Caki2 (cell line): ENCODE data around the gene ANK2. TPM values are rescaled to one million over a fixed set of nuclear protein-coding genes. Genes with fewer than 3 reads are reported as not detected.
"Not testable (repeated sequence)": the region's sequence is repeated elsewhere in the genome, so short reads cannot be mapped to it uniquely, and the experiment has no call there.

Source experiments
- DNase-seq: peaks from one replicate; pipeline ENCODE4 v3.0.0-alpha.2; 2015; ENCODE audit warnings: low read depth
- in situ Hi-C: cut with HindIII; loops from 2 replicates; pipeline ENCODE4 v1.10.0; 2016; ENCODE audit warnings: low sequenced_read_pairs, low pct_unique_long_range_greater_than_20kb, mixed read lengths
- total RNA-seq: library from RNA; depleted of rRNA; stranded (reverse); fragments of >200 nt; shearing (Covaris generic); gene quantifications from 2 replicates; pipeline ENCODE4 v1.2.3, GENCODE V29; 2014; ENCODE audit warnings: low replicate concordance

The ANK2 gene
- total RNA-seq, 1 experiment from 2014 or later = 8.3 TPM

DNA sequence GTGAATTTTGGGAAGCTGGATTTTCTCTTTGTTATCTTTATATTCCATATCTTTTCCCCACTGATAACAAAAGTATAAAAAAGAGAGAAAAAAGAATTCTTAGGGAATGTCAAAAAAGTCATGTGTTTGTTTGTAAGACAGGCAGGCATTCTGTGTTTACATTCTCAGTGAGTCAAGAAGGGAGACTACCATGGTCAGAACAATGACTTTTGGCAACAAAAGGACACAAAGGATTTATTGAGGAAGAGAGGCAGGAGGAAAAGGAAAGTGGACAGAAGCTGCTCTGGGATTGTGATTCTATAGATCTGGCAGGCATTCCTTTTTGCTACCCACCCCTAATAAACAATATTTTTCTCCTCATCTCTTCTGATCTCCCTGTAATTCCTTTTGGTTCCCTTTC lies 5.9 kb upstream of the ANK2 start:
- no peak for DNase-seq

DNA sequence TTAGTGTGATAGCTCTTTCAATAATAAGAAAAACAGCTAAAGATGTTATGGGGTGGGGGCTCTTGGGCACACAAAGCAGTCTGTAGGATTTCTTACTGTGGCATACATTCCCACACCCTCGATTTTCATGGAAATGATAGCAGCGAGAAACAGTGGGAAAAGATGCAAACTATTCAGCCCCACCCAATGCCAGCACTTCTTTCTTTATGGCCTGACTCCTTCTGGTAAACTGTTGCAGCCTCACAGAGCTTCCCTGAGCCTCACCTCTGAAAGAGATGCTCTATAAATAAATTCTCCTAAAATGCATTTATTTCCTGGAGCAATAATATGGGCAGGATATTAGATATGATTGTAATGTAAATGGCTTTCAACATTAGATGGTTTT lies 910 bp downstream of the ANK2 start:
- in situ Hi-C loops = no loop called here
- DNase-seq = no peak

More for the DNA sequence above, 5.9 kb upstream of the ANK2 start:
- in situ Hi-C loops = no loop called here

DNA sequence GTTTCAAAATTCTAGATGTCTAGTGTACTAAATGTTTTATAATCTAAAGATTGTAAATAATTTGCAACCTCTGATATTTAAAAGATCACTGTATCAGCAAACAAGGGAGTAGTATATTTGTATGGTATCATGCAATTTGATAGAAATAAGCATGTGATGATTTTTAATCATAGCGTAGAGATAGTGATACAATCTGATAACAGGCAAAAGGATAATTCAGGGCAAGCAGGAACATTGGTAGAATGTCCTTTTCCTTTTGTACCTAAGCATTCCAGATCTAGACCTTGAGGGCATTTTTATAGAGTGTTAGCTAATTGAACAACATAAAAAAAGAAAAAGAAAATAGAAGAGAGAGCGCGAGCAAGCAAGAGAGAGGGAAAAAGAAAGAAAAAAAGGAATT lies 1.4 kb downstream of the ANK2 start:
- DNase-seq = no peak
- in situ Hi-C loops = no loop called here

DNA sequence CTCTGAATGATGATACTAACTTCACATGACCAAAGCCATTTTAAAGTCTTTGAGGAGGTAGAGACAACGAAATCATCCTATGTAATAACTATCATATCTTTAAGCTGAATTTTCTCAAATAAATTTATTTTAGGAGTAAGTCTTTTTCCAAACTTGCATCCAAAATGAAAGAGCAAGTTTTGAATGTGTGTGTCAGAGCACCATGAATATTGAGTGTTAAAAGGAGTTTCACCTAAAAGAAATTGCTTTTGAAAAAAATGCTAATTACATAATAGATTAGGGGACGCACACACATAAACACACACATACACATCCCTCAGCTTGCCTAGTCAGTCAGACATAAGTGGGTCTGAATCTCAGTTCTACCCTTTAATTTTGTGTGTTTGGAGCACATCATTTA lies 1.9 kb downstream of the ANK2 start:
- in situ Hi-C loops = no loop called here
- DNase-seq = no peak

DNA sequence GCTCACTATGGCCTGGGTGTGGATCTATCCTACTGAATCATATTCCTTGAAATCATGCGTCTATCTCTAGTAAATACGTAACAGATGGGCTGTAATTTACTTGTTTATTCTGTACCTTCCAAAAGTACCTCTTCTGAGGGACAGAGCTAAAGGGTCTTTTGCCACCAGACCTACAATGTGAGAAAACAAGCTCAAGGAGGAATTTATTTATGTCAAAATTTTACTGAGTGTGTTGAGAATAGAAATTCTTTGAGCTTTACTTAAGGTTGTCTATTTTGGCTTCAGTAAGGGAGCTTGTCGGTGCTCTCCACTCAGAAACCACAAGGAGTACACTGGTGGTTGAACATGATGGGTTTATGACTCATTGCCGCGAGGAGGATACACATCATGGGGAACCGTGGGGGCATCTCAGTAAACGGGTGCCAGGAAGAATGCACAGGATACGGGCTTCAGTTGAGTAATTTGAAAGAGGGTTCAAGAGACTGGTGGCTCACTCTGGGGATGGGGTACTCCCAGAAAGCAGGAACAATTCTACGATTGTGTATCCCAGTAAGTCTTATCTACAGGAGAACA lies 3.0 kb downstream of the ANK2 start:
- peak; percentile 60 for DNase-seq
- in situ Hi-C loops = no loop called here

DNA sequence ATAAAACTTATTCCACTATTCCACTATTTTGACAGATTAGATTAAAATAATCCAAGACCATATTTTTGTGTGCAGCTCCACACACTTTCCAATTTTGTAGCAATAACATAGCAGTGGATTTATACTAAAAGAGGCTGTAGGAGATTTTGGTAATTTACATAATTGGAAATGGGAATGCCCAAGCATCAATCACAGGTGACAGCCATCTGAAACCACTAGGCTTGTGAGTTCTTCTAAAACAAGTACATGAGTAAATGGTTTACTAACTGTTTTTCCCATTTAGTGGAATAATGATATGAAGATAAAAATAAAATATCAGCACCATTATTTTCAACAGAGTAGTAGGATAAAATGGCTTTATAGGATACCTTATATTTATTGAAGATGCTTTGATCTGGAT lies 4.4 kb downstream of the ANK2 start:
- in situ Hi-C loops = no loop called here

DNA sequence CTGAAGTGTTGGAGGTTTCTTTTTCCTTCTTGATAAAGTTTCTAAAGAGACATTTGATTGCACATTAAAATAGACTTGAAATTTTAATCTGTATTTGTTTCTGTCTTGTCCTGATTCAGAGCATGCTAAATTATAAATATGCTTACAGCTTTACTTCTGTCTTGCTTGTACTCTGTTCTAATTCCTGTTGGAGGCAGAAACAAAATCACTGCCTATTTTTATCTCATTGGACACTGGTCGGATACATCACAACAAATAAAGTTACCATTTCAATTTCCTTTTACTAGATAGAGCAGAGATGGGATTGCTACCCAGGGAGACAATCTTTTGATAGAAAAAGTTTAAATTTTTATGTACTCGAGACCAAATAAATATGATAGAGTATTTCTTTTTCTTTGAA lies 6.9 kb downstream of the ANK2 start:
- in situ Hi-C loops = no loop called here

More for the DNA sequence above, 4.4 kb downstream of the ANK2 start:
- DNase-seq = no peak

DNA sequence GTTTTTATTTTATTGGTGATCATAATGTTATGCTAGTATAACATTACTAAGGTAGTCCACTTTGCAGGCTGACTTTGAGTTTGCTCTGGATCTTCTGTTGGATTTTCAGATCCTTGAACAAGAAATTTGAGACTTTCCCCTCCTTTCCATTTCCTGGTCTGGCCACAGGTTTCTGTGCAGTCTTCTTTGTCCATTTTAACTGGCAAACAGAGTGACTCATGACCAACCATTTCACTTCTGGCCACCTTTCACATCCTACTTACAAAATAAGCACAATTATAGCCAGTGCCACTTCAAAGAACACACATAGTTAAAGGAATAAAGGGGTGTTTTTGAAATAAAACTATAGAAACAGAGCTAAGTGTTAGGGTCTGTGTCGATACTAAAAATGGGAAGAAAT lies 8.4 kb downstream of the ANK2 start:
- in situ Hi-C loops = no loop called here
- peak; percentile 35 for DNase-seq

More for the DNA sequence above, 6.9 kb downstream of the ANK2 start:
- DNase-seq = no peak

DNA sequence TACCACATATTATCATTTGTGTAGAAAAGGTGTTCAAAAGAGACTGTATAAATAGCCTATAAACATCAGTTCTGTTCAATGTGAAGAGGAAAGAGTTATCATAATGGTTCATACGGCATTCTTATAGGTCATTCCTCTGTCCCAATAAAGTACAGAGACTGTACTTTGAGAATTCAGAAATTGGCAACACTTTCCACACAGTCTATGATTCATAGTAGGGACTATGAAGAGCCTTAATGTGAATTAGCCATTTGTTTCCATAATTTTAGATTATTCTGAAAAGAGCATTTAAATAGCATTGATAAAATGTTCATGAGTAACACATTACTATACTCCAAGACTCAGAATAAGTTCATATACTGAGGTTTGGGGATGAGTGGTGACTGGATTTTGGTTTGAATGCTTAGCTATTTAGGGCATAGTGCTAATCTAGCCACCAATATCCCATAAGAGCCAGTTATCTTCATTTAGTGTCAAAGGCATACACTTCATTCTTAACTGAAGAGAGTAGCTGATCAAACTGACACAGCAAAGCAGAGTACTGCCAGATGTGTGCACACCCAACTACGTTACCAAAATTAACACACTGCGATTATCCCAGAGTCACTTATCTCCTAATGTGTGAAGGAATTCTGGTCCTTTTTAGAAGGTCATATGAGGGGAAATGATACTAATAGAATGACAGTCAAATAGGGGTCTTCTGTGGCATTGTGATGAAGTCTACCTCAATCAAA lies 10.2 kb downstream of the ANK2 start:
- in situ Hi-C loops = no loop called here
- DNase-seq = no peak

DNA sequence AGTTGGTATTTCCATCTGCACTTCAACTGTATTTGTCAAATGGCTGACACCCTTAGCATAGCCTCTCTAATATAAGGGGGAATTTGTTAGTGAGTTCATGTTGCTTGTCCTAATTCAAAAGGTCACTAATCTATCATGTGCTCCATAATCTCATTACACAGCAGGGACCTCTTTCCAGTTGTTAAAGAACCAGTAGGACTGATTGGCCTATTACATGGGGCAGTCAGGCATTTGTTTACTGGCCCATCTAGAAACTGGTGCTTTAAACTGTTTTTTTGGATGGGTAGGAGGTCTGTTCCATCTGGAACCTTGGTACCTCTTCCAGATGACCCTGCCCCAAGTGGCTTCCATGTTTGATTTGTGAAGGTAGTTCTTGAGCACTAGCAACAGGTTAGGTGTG lies 11.4 kb downstream of the ANK2 start:
- no peak for DNase-seq
- in situ Hi-C loops = no loop called here

DNA sequence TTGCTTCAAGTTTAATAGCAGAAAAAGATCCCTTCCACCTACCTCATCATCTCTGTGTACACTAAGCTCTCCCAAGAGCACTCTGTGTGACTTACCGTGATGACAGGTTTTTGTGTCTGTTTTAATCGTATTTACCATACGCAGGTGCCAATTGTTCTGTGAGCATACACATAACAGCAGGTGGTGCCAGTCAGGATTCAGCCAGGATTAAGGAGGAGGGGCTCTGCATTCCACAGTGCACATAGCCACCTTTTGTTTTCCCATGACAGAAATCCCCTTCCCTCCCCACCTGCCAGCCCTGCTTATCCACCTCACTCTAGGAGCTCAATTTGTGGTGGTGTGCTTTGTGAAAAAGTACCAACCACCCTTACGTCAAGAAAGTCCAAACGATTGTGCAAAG lies 14.8 kb downstream of the ANK2 start:
- DNase-seq = no peak
- in situ Hi-C loops = no loop called here

DNA sequence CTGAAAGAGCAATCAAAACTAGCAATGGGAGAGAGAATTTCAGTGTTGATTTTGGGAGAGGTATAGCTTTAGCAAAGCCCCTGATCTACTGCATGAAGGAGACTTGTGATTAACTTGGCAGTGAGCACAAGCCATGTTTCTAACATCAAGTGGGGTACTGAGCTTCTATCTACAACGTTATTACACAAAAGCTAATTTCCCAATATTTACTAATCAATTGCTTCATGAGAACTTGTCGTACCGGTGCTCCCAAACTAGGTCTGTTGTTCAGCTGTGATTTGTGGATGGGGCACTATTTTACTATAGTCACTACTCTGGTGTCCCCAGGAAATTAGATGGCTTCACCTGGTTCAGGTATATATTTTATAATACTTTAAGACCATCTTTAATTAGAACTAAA lies 16.2 kb downstream of the ANK2 start:
- no peak for DNase-seq
- in situ Hi-C loops = no loop called here

DNA sequence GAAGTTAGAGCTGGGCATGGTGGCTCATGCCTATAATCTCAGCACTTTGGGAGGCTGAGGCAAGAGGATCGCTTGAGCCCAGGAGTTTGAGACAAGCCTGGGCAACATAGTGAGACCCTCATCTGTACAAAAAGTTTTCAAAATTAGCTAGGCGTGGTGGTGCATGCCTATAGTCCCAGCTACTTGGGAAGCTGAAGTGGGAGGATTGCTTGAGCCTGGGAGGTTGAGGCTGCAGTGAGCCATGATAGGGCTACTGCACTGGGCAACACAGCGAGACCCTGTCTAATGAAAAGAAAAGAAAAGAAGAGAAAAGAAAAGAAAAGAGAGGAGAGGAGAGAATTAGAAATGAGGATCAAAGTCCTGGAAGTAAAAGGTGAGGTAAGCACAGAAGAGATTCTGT lies 19.3 kb downstream of the ANK2 start:
- in situ Hi-C loops, DNase-seq: not testable (repeated sequence)

DNA sequence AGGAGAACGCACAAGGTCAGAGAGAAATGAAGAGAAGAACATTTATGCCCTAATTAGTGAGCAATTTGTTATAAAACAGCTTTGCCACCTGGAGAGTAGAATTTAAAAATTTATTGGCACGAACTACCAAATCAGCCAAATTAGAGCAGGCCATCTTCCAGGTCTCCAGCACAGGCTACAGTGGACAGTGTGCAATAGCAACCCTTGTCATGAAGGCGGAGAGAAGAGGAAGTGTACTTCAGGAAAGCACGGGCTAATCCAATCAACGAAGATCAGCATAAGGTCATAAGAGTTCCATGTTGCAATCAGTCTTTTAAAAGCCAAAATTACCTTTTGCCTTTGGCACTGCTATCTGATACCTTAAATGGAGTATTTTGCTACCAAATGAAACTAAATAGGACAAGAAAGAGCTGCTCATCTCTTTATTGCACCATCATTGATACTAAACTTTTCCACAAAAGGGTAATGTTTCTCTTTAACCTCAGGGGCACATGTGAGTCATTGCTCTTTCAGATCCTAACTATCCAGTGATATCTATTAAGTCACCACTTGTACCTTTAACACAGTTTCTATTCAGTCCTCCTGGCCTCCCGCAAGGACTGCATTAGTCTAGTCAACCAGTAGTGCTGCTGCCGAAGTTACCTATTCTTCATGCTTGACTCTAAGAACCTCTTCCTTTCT lies 19.9 kb downstream of the ANK2 start:
- in situ Hi-C loops = no loop called here
- peak; percentile 8 for DNase-seq

DNA sequence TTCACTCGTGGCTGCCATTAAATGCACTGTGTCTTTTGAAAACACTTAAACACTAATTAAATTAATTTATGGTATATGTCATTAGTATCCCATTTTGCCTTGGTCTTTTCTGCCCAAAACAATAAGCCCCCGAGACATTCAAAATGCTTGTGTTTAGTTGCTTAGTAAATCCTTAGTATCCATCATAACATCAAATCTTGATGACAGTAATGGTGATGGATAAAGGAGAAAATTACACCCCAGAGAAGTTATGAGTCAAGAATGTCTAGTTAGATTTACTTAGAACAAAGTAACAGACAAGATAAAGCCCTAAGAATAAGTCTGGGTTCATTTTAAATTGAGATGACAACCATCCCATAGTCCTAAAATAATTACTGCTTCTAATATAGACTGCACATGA lies 21.3 kb downstream of the ANK2 start:
- in situ Hi-C loops = no loop called here
- no peak for DNase-seq

DNA sequence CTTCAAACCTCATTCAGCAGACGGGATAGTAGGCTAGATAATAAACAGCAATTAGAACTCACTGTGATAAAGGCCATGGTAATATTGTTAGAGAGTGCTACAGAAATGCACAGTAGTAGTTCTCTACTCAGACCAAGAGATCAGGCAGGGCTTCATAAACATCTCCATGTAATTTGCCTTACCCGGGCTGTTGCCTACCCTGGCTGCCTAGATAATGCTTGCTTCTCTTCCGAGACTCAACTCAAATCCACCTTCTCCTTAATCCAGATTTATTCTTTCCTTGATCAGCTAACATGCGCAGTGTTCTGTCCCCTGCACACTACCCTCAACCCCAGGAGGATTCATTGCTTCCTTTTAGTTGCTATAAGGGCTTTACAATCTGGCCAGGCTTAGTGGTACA lies 21.8 kb downstream of the ANK2 start:
- in situ Hi-C loops = no loop called here
- no peak for DNase-seq

DNA sequence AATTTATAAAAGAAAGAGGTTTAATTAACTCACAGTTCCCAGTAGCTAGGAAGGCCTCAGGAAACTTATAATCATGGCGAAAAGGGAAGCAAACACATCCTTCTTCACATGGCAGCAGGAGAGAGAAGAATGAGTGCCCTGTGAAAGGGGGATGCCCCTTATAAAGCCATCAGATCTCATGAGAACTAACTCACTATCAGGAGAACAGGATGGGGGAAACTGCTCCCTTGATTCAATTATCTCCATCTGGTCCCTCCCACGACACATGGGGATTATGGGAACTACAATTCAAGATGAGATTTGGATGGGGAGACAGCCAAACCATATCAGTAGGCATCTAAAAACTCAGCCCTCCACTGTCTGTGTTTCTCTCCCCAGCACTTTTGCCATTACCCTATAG lies 22.4 kb downstream of the ANK2 start:
- no peak for DNase-seq
- in situ Hi-C loops = no loop called here

DNA sequence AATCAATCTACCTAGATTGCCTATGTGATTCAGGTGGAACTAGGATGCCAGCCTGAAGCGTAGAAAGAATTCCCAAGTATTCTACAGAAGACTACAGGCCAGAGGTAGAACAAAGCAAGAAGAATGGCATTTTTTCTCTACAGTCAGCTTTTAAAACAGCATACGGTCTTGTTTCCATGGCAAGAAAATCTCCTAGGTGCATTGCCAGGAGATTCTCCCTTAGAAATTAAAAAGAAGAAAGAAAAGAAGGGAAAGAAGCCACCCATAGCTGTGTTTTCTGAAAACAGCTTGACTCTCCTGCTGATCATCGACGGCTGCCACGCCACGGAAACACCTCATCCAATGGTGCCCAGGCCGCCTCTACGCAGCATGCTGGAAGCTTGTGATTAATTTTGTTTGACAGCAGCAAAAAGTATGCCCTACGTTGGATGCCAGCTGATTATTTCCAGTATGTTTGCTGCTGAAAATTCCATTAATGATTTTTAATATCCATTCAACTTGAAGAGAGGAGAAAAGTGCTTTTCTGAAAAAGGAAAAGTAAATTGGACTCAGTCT lies 24.1 kb downstream of the ANK2 start:
- in situ Hi-C loops = no loop called here
- DNase-seq = no peak

DNA sequence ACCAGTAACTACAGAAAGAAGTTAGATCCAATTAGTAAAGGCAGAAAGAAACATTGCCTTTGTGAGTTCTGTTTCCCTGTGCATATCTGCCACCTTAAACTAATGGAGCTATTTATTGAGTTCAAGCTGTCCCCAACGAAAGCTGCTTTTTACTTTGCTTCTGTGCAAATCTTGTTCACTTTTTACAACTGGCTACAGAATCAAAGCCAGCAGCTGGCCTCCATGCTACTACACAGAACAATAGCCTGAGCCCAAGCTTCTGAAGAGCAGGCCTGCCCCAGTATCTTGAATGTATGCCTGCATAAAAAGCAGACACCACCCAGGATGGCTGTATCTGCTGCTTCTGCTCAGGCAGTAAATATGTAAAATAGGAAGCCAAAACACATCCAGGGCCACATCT lies 28.1 kb downstream of the ANK2 start:
- in situ Hi-C loops = no loop called here
- no peak for DNase-seq
